ENCODE data around the gene SYT2. TPM values are rescaled to one million over a fixed set of nuclear protein-coding genes. Genes with fewer than 3 reads are reported as not detected.

SYT2 gene
- total RNA-seq, 1 donor from 2014 or later, result 0.06 TPM

DNA sequence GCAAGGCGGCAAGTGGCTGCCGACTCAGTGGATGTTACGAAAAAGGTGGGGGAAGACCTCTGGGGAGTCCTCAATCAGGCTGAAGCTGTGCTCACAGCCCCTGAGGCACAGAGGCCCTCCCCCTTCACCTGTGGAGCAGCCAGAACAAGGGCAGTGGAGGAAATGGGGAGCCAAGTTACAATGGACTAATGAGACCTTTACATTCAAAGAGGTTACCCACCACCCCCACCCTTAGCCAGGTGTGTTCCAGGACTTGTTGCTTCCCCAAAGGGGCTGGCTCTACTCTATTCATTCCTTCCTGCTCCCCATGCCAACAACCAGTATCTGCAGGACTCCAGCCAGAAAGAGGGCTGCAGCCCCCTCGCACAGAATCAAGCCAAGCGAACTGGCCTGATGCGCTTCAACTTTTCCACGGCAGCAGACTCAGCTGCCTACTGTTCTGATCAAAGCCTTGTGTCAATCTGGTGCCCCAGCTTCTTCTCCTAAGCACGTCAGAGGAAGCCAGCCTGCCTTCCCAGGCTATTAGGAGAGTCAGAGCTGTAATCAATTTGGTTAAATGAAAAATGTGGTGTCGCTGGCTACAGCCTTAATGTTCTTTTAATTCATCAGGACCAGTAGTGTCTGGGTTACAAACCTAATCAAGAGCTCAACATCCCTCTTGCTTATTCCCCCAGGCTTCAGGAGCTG lies 1.8 kb upstream of the SYT2 start:
- H3K4me3 ChIP-seq, result no peak overlapping the region
- ATAC-seq (no peak), DNase-seq (no peak)
- intact Hi-C loops (cut with DNase I), result no loop called here
- no peaks in the 10 kb centered on the region for H3K36me3 ChIP-seq
- H3K27ac ChIP-seq, result no peak overlapping the region
- H3K9me3 ChIP-seq, result no peaks in the 10 kb centered on the region
- peaks cover 61% of the 10 kb centered on the region for H3K27me3 ChIP-seq
- TF ChIP-seq, protein P1, sequence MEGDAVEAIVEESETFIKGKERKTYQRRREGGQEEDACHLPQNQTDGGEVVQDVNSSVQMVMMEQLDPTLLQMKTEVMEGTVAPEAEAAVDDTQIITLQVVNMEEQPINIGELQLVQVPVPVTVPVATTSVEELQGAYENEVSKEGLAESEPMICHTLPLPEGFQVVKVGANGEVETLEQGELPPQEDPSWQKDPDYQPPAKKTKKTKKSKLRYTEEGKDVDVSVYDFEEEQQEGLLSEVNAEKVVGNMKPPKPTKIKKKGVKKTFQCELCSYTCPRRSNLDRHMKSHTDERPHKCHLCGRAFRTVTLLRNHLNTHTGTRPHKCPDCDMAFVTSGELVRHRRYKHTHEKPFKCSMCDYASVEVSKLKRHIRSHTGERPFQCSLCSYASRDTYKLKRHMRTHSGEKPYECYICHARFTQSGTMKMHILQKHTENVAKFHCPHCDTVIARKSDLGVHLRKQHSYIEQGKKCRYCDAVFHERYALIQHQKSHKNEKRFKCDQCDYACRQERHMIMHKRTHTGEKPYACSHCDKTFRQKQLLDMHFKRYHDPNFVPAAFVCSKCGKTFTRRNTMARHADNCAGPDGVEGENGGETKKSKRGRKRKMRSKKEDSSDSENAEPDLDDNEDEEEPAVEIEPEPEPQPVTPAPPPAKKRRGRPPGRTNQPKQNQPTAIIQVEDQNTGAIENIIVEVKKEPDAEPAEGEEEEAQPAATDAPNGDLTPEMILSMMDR (IDR thresholded peaks at IDR 0.05), result no peak
- peaks cover 9% of the 10 kb centered on the region for H3K4me1 ChIP-seq

DNA sequence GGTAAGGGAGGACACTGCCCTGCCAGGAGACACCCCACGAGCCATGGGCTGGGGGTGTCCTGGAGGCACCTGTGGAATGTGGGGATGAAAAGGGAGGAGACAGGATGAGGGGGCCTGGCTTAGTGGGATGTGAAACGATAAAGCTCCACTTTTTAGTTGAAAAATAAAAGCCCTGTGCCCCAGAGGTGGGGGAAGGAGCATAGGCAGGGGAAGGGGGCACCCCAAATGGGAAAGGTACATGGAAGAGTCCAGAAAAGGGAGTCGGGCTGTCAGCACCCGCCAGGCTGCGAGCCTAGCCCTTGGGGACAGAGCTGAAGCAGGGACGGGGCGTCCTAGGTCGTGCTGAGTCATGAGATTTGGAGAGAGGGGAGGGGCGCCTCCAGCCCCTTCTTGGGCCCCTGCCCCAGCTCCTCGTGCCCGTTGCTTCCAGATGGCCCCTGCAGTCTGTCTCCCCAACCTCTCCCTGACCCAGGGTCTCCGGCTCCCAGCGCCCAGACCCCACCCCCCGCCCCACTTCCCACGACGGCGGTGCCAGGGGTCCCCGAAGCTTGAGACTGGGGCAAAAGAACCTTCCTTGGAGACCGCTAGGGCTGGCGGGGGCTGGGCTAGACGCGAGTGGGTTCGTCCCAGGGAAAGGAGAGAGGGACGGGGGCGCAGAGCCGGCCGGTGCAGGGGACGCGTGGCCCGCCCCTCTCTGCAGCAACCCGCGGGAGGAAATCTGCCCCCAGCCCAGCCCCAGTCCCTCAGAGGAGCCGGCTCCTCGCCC lies 795 bp downstream of the SYT2 start:
- intact Hi-C loops (cut with DNase I), result no loop called here
- ATAC-seq, result no peak

DNA sequence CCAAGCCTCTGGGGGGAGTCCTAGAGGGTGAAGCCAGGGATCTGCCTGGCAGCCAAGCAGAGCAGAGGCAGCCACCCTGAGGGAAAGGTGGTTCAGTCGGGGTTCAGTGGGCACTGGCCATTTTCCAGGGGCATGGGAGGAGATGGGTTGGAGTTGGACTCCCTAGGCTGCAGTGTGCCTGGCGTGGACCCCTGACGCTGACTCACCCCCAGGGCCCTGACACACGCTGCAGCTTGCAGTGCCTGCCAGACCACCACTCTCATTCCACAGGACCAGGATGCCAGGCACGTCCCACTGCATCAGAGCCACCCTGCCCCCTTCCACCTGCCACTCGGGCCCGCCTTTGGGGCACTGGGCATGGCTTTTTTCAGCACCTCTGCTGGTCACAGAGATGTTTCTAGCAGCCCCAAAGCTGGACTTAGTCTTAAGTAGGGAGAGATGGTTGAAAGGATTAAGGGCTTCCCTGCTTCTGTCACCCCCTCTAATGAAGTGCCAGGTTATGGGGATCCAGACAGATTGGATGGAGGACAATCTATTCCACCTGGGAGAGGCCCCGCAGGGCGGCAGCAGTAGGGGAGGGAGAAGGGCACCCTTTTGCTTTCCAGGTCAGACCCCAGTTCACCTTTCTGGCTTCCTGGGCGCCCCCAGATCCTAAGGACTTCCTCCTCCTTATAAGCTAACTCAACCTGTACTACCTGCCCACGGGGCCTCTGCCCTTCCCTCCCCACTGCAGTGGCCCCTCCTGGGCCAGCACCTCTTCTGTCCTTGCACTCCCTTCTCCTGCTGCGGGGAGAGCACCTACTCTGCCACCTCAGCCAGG lies 1.6 kb downstream of the SYT2 start:
- Histone ChIP-seq H3K4me1 (peaks cover 9% of the 10 kb centered on the region), H3K4me3 (no peak overlapping the region), H3K27ac (no peak overlapping the region), H3K27me3 (peaks cover 71% of the 10 kb centered on the region), H3K36me3 (no peaks in the 10 kb centered on the region), H3K9me3 (no peaks in the 10 kb centered on the region)
- ATAC-seq (no peak), DNase-seq (no peak)
- TF ChIP-seq, protein P1 (IDR thresholded peaks at IDR 0.05), result no peak
- intact Hi-C loops (cut with DNase I), result no loop called here

More for the DNA sequence above, 795 bp downstream of the SYT2 start:
- TF ChIP-seq, protein P1 (IDR thresholded peaks at IDR 0.05), result no peak
- H3K4me3 ChIP-seq, result peak overlapping the region; percentile 29
- H3K9me3 ChIP-seq, result no peaks in the 10 kb centered on the region
- H3K4me1 ChIP-seq, result peaks cover 9% of the 10 kb centered on the region
- no peak for DNase-seq
- H3K36me3 ChIP-seq, result no peaks in the 10 kb centered on the region
- no peak overlapping the region for H3K27ac ChIP-seq
- H3K27me3 ChIP-seq, result peaks cover 75% of the 10 kb centered on the region

DNA sequence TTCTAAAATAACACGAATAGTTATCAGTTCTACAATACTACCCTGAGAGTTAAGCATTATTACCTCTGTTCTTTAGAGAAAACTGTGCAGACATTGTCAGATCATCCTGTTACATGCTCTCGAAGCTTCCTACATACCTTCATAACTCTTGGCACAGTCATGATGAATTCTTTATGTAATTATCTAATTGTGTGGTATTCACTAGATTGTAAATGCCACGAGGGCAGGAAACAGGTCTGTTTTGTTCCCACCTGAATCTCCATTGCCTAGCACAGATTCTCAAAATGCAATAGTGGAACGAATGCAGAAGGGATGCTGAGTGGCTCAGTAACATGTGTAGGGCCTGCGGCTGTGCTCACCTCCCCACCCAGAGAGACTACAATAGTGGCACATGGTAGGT lies 3.4 kb downstream of the SYT2 start:
- TF ChIP-seq, protein P1 (IDR thresholded peaks at IDR 0.05), result no peak
- DNase-seq (no peak), ATAC-seq (no peak)
- Histone ChIP-seq H3K9me3 (no peaks in the 10 kb centered on the region), H3K4me3 (no peak overlapping the region), H3K4me1 (peaks cover 9% of the 10 kb centered on the region), H3K36me3 (no peaks in the 10 kb centered on the region), H3K27ac (no peak overlapping the region), H3K27me3 (peaks cover 82% of the 10 kb centered on the region)
- intact Hi-C loops (cut with DNase I), result no loop called here

DNA sequence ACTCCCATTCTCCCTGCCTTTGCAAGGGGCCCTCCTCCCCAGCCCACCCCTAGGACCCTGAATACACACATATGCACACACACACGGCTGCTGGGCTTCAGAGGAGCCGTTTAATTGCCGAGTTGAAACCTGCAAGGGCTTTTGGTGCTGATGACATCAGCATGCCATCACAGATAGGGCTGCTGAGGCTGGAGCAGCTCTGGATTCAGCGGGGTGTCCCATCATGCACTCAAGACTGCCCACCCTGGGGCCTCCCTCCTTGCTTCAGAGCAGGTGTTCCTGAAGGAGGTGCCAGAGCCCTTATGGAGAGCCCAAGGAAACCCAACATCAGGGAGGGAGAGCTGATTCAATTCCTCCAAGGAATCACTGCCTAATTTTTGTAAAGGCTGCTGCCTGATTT lies 5.7 kb downstream of the SYT2 start:
- TF ChIP-seq, protein P1 (IDR thresholded peaks at IDR 0.05), result no peak
- no peak for ATAC-seq
- H3K27me3 ChIP-seq, result peaks cover 65% of the 10 kb centered on the region
- H3K9me3 ChIP-seq, result no peaks in the 10 kb centered on the region
- H3K36me3 ChIP-seq, result no peaks in the 10 kb centered on the region
- intact Hi-C loops (cut with DNase I), result no loop called here
- no peak overlapping the region for H3K4me3 ChIP-seq
- H3K27ac ChIP-seq, result no peak overlapping the region
- H3K4me1 ChIP-seq, result peaks cover 4% of the 10 kb centered on the region
- peak; percentile 30 for DNase-seq

All from upper lobe of right lung (tissue), 1 donor.